HepG2 (cell line): ENCODE measurements around the gene SLC20A1. TPM values are rescaled to one million over a fixed set of nuclear protein-coding genes. Genes with fewer than 3 reads are reported as not detected.

Experiments
- ARNT2 ChIP-seq: sonication (generic); formaldehyde crosslinking; IDR thresholded peaks from 2 replicates; pipeline ENCODE4 v1.8.0; 2022; ENCODE audit warnings: mild to moderate bottlenecking, low read depth, missing genetic modification reagents, moderate library complexity
- FOXA3 ChIP-seq: IDR thresholded peaks from 2 replicates; pipeline ENCODE4 v1.6.1; 2016; ENCODE audit warnings: missing genetic modification reagents, missing compliant biosample characterization
- KDM2A ChIP-seq: sonication (generic); formaldehyde crosslinking; IDR thresholded peaks from 2 replicates; pipeline ENCODE4 v1.4.0; 2020; ENCODE audit warnings: low read depth, missing genetic modification reagents, borderline replicate concordance
- SALL1 ChIP-seq: sonication (generic); formaldehyde crosslinking; IDR thresholded peaks from 2 replicates; pipeline ENCODE4 v1.8.0; 2022; ENCODE audit warnings: mild to moderate bottlenecking, missing genetic modification reagents
- SMYD3 ChIP-seq: sonication (generic); formaldehyde crosslinking; IDR thresholded peaks from 2 replicates; pipeline ENCODE4 v1.8.1; 2023; ENCODE audit warnings: mild to moderate bottlenecking, missing genetic modification reagents
- YY1 ChIP-seq: IDR thresholded peaks from 2 replicates; pipeline ENCODE4 v1.6.1; 2011; ENCODE audit warnings: low read length, low read depth, moderate library complexity, mild to moderate bottlenecking; ENCODE audit not compliant: insufficient read depth, insufficient replicate concordance
- ZBTB20 ChIP-seq: sonication (generic); formaldehyde crosslinking; IDR thresholded peaks from 2 replicates; pipeline ENCODE4 v1.8.1; 2023; ENCODE audit warnings: missing genetic modification reagents, low read depth, mild to moderate bottlenecking, borderline replicate concordance
- ZFY ChIP-seq: sonication (generic); formaldehyde crosslinking; IDR thresholded peaks from 2 replicates; pipeline ENCODE4 v1.4.0; 2020; ENCODE audit warnings: missing genetic modification reagents
- ZNF20 ChIP-seq: sonication (generic); formaldehyde crosslinking; IDR thresholded peaks from 2 replicates; pipeline ENCODE4 v1.4.0; 2020; ENCODE audit warnings: mild to moderate bottlenecking, moderate library complexity, missing genetic modification reagents
- ZNF547 ChIP-seq: sonication (generic); formaldehyde crosslinking; IDR thresholded peaks from 2 replicates; pipeline ENCODE4 v1.5.1; 2020; ENCODE audit warnings: mild to moderate bottlenecking, missing genetic modification reagents
- ZNF567 ChIP-seq: sonication (generic); formaldehyde crosslinking; IDR thresholded peaks from 2 replicates; pipeline ENCODE4 v1.8.1; 2023; ENCODE audit warnings: mild to moderate bottlenecking, missing genetic modification reagents, borderline replicate concordance
- ZNF782 ChIP-seq: sonication (generic); formaldehyde crosslinking; IDR thresholded peaks from 2 replicates; pipeline ENCODE4 v1.4.0; 2020; ENCODE audit warnings: missing genetic modification reagents, mild to moderate bottlenecking, borderline replicate concordance
- ZNF839 ChIP-seq: sonication (generic); formaldehyde crosslinking; IDR thresholded peaks from 2 replicates; pipeline ENCODE4 v1.4.0; 2020; ENCODE audit warnings: missing genetic modification reagents, mild to moderate bottlenecking, borderline replicate concordance
- polyA plus RNA-seq, 8 experiments: library from polyadenylated mRNA; depleted of rRNA in 3 of 8; stranded (reverse) in 7 of 8; unstranded in 1 of 8; fragments of >200 nt; fragmentation: Illumina TruSeq in 4 of 8; extraction: Trizol in 4 of 8; gene quantifications; 2 replicates each; pipeline versions ENCODE4 v1.2.1 to v1.2.3, GENCODE V29; 2011 to 2016; ENCODE audit warnings: low read depth in 4 of 8, missing spikeins in 1 of 8, mixed read lengths in 1 of 8; ENCODE audit not compliant: insufficient read depth in 1 of 8
- total RNA-seq, 5 experiments: library from RNA; depleted of rRNA; stranded (reverse); fragments of >200 nt; fragmentation: Illumina TruSeq; extraction: Trizol; gene quantifications; 2 replicates each; pipeline ENCODE4 v1.2.3, GENCODE V29; 2016; ENCODE audit warnings: low read depth in 1 of 5
- TF ChIP-seq, protein P1 (sequence below): sonication (generic); formaldehyde crosslinking; conservative IDR thresholded peaks from 2 replicates; pipeline ENCODE4 v1.8.0; 2022; ENCODE audit warnings: mild to moderate bottlenecking, moderate library complexity, missing genetic modification reagents
- TF ChIP-seq, protein P2 (sequence below): sonication (generic); formaldehyde crosslinking; IDR thresholded peaks from 2 replicates; pipeline ENCODE4 v1.5.0; 2020; ENCODE audit warnings: missing genetic modification reagents
- TF ChIP-seq, protein P3 (sequence below): IDR thresholded peaks from 2 replicates; pipeline ENCODE4 v1.6.1; 2016; ENCODE audit warnings: missing compliant biosample characterization, missing genetic modification reagents, borderline replicate concordance
- TF ChIP-seq, protein P4 (sequence below): sonication (generic); formaldehyde crosslinking; IDR thresholded peaks from 2 replicates; pipeline ENCODE4 v1.5.0; 2020; ENCODE audit warnings: mild to moderate bottlenecking, missing genetic modification reagents, borderline replicate concordance
- TF ChIP-seq, protein P5 (sequence below): sonication (generic); formaldehyde crosslinking; IDR thresholded peaks from 2 replicates; pipeline ENCODE4 v1.4.0; 2020; ENCODE audit warnings: missing genetic modification reagents, borderline replicate concordance

Gene SLC20A1
- total and polyA plus RNA-seq, 2 of the 13 experiments (the other 11 are each of a cell fraction or from before 2014, with no cell fraction given), result 54.0 to 85.9 TPM

DNA sequence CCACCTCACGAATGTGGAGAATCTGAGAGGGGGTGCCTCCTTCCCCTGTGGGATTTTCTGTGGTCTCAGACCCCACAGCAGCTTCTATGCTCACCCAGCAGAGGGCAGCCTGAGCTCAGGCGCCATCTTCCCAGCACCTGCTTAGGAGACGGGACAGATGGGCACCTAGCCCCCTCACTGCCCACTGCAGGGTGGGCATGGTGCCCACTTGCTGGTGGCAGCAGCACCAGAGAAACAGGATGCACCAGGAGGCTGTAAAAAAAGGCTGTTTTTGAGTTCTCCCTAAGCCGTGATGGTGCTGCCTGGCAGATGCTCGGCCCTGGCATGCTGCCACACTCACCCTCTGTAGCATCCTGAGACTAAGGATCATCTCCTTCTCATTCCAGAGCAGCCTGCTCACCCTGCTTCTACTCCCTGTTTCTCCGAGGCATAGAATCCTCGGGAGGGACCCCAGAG, 19.1 kb upstream of the SLC20A1 start (continued):
- TF ChIP-seq, protein P1, sequence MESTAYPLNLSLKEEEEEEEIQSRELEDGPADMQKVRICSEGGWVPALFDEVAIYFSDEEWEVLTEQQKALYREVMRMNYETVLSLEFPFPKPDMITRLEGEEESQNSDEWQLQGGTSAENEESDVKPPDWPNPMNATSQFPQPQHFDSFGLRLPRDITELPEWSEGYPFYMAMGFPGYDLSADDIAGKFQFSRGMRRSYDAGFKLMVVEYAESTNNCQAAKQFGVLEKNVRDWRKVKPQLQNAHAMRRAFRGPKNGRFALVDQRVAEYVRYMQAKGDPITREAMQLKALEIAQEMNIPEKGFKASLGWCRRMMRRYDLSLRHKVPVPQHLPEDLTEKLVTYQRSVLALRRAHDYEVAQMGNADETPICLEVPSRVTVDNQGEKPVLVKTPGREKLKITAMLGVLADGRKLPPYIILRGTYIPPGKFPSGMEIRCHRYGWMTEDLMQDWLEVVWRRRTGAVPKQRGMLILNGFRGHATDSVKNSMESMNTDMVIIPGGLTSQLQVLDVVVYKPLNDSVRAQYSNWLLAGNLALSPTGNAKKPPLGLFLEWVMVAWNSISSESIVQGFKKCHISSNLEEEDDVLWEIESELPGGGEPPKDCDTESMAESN (CRISPR knock-in tag), result no peak
- TF ChIP-seq KDM2A, result peak; percentile 80; the same call in 1 of the 2 replicates
- TF ChIP-seq FOXA3 (CRISPR knock-in tag), result peak; percentile 36; the same call in 1 of the 2 replicates
- peak; percentile 73; the same call in 1 of the 2 replicates for TF ChIP-seq ZNF567 (CRISPR knock-in tag)
- TF ChIP-seq ZBTB20 (CRISPR knock-in tag), result 0 out of 2 replicates have a peak, but pooled peaks have one; percentile 31
- TF ChIP-seq ZFY (CRISPR knock-in tag), result peak; percentile 29; the same call in 1 of the 2 replicates
- TF ChIP-seq, protein P2, sequence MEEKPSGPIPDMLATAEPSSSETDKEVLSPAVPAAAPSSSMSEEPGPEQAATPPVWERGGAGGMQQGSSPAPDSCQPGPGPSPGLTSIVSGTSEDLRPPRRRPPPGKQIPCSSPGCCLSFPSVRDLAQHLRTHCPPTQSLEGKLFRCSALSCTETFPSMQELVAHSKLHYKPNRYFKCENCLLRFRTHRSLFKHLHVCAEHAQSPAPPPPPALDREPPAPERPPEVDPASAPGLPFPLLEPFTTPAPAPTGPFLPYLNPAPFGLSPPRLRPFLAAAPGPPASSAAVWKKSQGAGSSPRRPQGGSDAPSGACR (CRISPR knock-in tag), result no peak
- TF ChIP-seq, protein P3, sequence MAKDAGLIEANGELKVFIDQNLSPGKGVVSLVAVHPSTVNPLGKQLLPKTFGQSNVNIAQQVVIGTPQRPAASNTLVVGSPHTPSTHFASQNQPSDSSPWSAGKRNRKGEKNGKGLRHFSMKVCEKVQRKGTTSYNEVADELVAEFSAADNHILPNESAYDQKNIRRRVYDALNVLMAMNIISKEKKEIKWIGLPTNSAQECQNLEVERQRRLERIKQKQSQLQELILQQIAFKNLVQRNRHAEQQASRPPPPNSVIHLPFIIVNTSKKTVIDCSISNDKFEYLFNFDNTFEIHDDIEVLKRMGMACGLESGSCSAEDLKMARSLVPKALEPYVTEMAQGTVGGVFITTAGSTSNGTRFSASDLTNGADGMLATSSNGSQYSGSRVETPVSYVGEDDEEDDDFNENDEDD (CRISPR knock-in tag), result no peak
- TF ChIP-seq ZNF839 (CRISPR knock-in tag), result 0 out of 2 replicates have a peak, but pooled peaks have one; percentile 55
- TF ChIP-seq SMYD3 (CRISPR knock-in tag), result no peak
- TF ChIP-seq, protein P4, sequence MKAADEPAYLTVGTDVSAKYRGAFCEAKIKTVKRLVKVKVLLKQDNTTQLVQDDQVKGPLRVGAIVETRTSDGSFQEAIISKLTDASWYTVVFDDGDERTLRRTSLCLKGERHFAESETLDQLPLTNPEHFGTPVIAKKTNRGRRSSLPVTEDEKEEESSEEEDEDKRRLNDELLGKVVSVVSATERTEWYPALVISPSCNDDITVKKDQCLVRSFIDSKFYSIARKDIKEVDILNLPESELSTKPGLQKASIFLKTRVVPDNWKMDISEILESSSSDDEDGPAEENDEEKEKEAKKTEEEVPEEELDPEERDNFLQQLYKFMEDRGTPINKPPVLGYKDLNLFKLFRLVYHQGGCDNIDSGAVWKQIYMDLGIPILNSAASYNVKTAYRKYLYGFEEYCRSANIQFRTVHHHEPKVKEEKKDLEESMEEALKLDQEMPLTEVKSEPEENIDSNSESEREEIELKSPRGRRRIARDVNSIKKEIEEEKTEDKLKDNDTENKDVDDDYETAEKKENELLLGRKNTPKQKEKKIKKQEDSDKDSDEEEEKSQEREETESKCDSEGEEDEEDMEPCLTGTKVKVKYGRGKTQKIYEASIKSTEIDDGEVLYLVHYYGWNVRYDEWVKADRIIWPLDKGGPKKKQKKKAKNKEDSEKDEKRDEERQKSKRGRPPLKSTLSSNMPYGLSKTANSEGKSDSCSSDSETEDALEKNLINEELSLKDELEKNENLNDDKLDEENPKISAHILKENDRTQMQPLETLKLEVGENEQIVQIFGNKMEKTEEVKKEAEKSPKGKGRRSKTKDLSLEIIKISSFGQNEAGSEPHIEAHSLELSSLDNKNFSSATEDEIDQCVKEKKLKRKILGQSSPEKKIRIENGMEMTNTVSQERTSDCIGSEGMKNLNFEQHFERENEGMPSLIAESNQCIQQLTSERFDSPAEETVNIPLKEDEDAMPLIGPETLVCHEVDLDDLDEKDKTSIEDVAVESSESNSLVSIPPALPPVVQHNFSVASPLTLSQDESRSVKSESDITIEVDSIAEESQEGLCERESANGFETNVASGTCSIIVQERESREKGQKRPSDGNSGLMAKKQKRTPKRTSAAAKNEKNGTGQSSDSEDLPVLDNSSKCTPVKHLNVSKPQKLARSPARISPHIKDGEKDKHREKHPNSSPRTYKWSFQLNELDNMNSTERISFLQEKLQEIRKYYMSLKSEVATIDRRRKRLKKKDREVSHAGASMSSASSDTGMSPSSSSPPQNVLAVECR (CRISPR knock-in tag), result no peak
- peak; percentile 88 for TF ChIP-seq YY1
- TF ChIP-seq ARNT2 (CRISPR knock-in tag), result peak; percentile 27; the same call in 1 of the 2 replicates
- TF ChIP-seq ZNF547 (CRISPR knock-in tag), result no peak
- TF ChIP-seq, protein P5, sequence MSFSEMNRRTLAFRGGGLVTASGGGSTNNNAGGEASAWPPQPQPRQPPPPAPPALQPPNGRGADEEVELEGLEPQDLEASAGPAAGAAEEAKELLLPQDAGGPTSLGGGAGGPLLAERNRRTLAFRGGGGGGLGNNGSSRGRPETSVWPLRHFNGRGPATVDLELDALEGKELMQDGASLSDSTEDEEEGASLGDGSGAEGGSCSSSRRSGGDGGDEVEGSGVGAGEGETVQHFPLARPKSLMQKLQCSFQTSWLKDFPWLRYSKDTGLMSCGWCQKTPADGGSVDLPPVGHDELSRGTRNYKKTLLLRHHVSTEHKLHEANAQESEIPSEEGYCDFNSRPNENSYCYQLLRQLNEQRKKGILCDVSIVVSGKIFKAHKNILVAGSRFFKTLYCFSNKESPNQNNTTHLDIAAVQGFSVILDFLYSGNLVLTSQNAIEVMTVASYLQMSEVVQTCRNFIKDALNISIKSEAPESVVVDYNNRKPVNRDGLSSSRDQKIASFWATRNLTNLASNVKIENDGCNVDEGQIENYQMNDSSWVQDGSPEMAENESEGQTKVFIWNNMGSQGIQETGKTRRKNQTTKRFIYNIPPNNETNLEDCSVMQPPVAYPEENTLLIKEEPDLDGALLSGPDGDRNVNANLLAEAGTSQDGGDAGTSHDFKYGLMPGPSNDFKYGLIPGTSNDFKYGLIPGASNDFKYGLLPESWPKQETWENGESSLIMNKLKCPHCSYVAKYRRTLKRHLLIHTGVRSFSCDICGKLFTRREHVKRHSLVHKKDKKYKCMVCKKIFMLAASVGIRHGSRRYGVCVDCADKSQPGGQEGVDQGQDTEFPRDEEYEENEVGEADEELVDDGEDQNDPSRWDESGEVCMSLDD (CRISPR knock-in tag), result no peak
- TF ChIP-seq ZNF782 (CRISPR knock-in tag), result no peak
- no peak for TF ChIP-seq ZNF20 (CRISPR knock-in tag)
- TF ChIP-seq SALL1 (CRISPR knock-in tag), result peak; percentile 67; the same call in 1 of the 2 replicates
